Left lobe of liver (tissue), 2 donors: ENCODE measurements around the gene CARS1. TPM values are rescaled to one million over a fixed set of nuclear protein-coding genes. Genes with fewer than 3 reads are reported as not detected.

Source experiments
- ATAC-seq: fragments of 200-7000 bp; cut with Tn5 transposase; one replicate; pipeline ENCODE4 v1.9.1; 2020; ENCODE audit warnings: mild to moderate bottlenecking, moderate library complexity
- DNase-seq: peaks from one replicate; pipeline ENCODE4 v3.0.0-alpha.2; 2020; ENCODE audit warnings: low spot score
- total RNA-seq: library from RNA; stranded (reverse); gene quantifications from one replicate; pipeline ENCODE4 v1.2.1, GENCODE V29; 2021
- donor health status: DM: no; HTN: no; CAD: no; lungs with moderate emphysema.
- donor health status: DM: no; HTN: yes; CAD: no.

CARS1 gene
- total RNA-seq, 1 donor from 2014 or later: 21.0 TPM

DNA sequence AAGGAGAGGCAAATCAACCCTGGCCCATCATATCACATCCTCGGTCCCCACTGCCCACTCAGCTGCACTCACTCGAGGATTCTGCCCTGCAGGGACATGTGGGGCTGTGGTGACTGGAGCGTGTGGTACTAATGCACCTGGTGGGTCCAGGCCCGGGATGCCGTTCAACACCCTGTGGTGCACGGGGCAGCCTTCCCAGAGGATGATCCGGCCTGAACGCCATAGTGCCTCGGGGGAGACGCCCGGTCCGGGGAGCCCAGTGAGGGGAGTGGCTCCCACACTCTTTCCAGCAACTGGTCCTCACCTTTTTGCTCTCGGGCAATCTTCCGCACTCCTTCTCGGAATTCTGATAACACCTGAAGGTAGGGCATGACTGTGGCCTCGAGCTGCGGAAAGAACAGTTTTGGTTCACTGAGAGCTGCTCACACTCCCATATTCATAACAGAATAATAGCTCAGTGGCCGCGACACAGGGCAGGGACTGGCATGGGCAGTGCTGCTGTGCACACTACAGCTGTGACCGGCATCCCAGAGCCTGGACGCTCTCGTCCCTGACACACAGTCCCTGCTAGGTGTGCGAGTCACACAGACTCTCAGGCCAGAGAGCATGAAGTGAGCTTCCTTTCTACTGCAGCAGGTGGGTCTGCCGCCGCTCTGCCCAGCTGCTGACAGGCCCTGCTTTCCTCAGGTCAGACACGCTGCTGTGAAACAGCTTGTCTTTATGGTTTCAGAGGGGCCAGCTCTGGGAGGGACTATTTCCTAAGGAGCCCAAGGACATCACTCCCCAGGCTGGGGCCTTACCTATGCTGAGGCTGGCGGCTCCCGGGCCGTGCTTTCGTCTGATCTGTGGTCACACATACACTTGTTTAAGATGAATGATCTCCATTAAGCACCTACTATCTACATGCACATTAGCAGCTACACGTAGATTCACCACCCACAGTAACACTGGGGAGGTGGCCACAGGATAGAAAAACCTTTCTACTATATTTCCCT is 45.0 kb downstream of the CARS1 start:
- DNase-seq (no peak), ATAC-seq (no peak)

DNA sequence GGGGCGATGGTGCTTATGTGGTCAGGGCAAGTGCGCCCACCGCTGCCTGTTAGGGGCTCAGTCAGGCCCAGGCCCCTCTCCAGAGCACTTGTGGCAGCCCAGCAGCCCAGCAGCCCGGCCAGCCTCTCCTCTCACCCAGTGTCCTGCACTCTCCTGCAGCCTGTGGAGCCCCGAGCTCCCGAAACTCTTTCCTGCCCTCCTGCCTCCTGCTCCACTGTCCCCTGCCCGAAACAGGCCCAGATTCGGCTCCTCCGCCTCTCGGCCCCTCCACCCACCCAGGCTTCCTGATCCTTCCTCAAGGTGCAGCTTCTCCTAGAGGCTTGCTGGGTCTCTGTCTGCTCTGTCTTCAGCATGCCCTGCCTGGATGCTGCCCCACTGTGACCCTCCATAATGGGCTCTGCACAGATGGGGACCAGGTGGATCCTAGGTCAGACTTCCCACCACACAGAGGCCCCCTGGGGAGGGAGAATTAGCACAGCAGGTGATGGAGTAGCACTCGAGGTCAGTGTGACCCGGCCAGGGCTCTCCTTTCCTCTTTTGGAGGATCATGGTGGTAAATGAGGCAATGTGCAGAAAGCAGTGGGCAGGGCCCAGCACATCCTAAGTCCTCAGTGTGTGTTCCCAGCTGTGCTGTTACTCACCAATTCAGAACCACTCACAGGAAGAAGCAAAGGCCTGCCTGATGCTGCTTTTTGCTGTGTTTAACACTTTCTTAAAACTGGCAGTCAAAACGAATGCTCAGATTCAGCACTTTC is 46.5 kb downstream of the CARS1 start:
- no peak for DNase-seq
- no peak for ATAC-seq

DNA sequence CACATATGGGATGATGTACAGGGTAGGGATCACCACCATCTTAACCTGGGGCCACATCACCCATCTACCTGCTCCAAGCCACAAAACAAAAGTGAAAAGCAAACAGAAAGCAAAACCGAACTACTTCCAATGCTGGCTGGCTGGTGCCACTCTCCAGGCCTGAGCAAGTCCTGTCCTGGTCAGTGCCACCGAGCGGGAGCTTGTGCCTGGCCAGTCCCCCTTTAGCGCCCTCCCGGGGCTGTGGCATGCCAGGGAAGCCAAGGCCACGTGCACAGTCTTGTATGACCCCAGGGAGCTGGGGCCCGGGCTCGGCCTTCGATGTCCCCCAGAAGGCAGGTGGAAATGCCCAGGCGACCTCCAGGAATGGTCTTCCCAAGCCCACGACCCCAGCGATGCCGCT is 47.2 kb downstream of the CARS1 start:
- ATAC-seq: no peak
- DNase-seq: no peak

DNA sequence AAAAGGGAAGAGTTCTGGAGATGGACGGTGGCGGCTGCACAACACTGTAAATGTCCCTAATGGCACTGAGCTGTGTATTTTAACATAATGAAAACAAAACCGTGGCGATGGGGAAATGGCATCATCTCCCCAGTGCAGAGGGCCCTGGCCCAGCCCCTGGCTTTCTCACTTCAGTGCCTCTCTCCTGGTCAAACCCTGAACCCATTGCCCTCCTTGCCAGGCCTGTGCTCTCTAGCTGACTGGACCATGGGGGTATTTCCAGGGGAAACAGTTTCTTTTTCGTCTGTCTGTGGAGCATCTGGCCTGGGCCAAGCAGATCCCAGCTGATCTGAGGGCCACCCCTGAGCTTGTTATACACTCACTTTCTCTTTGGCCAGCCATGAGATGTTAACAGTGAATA is 47.7 kb downstream of the CARS1 start:
- DNase-seq (no peak), ATAC-seq (no peak)

DNA sequence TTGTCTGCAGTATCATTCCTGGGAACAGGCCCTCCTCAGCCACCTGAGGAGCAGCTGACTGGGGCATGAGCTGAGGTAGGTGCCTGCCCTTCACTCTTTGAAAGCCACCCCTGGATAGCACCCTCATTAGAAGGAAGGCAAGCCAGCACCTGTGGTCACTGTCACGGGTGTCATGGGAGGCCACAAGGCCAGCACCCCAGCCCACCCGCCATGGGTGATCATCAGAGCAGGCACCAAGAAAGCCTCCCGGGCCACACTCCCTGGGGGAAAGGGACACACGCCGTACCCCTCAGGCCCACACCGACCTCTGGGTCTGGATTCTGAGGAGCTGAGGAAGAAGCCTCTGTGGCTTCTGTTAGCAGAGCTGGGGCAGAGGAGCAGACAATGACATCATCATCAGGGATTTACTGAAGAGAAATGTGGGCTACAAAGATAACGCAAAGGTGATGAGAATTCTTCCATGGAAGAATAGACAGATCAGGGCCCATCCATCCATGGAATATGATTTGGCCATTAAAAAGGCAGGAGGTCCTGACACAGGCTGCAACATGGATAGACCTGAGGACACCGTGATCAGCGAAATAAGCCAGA is 48.4 kb downstream of the CARS1 start:
- ATAC-seq (no peak), DNase-seq (no peak)

DNA sequence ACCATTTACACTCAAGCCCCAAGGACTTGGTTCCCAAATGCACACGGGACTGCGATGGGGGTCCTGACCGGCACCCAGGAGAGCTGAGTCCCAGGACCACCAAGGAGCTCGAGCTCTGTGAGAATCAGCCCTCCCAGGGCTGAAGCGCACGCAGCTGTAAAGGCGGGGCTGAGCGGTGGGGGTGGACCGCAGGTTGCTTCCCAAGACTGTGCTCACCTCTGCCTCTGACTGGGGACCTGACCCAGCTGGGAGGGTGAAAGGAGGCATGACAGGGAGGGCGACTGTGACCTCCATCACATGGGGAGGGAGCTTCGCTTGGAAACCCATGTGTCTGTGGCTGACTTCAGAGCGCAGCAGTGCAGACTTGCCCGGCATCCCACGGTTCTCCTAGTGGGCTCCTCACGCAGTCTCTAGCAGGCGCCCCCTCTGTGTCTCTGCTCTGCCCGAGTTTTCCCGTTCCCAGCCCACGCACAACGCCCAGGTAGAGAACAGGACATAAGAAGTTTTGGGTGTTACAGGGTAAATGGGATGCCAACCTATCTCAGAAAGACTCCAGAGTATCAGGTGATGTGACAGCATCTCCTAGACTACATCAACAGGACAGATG is 49.7 kb downstream of the CARS1 start:
- no peak for DNase-seq

DNA sequence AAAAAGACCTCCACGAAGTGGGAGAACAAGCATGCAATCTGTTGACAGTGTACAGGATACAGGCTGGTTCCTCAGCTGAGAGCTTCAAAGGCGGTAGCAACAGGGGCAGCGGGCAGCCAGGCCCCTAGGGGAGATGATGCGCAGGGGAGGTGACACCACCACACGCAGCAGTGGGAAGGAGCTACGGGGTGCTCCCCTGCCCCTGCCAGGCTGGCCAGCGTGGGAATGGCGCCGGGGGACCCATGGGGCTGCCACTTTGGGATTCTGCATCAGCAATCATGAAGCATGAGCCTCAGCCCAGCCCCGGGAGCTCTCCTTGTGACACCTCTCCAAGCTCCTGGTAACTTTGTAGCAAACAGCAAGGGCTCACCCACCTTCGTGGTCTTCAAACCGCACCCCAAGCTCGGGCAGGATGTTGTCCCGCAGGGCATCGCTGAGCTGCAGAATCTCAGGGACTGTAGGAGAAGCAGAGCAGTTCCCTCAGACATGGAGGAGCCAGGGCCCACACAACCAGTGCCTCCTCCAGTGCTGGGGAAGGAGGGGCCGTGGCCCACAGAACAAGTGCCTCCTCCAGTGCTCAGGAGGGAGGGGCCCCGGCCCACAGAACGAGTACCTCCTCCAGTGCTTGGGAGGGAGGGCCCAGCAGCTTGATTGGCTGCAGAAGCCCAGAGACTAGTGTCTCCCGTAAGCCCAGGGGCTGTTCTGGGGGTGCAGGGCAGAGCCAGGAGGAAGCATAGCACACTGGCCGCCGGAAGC is 50.5 kb downstream of the CARS1 start:
- ATAC-seq (no peak), DNase-seq (no peak)

More for the DNA sequence above, 49.7 kb downstream of the CARS1 start:
- ATAC-seq: no peak

DNA sequence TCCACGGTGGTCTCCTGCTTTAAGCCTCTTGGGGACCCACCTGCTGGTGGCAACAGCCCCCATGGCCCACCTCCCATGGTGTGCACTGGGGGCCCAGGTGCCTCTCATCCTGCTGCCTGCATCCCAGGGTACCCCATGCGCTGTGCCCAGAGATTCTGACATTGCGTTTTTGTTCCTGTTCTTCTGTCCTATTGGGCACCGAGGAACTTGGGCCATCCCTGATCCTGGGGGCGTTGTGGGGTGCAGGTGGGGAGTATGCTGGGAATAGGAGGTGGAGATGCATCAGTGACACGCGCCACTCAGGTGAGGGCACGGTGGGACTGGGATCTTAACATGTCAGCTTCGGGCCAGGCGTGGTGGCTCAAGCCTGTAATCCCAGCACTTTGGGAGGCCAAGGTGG is 52.7 kb downstream of the CARS1 start:
- DNase-seq: no peak
- ATAC-seq: no peak

DNA sequence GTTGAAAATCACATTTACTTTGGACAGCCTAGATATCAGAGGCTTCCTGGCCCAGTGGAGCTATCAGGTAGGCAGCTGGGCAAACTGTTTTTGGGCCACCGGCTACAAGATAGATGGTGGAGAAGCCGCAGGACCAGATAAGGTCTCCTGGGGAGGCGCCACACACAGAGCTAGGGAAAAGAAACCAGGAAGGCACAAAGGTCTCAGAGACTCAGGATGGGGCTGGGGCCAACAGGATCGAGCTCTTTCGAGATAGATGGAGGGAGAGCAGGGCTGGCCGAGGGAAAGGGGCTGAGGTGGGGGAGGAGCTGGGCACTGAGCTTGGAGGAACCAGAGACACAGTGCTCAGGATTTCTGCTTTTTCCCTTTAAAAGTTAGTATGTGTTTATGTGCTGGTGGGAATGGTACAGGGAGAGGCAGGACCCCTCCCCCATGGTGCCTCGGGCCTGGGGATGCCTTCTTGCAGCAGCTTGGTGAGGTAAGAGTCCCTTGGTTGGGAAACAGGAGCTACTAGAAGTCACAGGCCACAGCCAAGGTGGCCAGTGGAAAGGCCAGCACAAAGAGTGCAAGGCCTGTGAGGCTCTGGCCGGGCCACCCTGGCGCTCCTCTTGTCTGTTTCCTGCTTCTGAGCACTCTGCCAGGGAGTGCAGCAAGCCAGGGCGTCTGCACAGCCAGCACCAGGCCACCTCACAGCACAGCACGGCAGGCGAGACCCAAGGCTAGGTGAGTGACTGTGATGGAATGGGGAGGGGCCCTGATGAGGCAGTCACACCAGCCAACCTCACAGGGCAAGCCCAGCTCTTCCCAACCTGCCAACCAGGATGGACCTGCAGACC is 53.6 kb downstream of the CARS1 start:
- ATAC-seq: no peak
- no peak for DNase-seq

DNA sequence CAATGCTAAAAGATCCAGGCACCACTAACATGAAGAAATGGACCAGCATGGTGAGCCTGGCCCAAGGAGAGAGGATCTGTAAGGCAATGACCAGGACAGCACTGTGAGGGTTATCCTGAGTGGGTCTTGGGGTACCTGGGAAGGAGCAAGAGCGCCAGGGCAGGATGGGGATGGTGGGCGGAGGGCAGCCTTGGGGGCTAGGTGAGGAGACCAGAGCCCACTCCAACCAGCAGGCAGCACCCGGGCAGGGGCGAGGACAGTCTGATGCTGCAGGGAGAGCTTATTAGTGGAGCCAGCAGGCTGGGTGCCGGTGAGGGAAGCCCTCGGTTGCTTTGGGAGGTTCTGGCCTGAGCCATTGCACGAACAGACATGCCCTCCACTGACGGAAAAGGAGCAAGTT is 54.4 kb downstream of the CARS1 start:
- ATAC-seq (no peak), DNase-seq (no peak)

DNA sequence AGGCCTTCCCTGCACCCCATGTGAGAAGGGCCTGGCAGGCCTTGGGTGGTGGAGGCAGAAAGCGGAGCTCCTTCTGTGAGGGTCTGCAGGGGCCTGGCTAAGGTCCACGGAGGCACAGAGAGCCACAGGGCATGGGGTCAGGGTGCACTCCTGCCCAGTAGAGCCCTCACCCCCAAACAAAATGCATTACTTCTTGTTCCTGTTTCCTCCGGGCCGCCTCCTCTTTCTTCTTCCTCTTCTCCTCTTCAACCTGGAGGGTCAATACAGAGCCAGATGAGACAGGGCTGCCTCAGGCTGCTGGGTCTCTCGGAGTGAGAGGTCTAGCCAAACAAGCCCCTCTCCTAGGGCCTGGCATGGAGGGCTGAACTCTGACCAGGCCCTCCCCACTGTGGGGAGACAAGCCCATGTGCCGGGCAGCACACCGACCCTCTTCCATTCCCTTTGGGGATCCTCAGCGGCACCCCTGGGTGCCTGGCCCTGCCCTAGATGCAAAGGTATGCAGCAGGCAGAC is 54.8 kb downstream of the CARS1 start:
- DNase-seq: no peak
- no peak for ATAC-seq

DNA sequence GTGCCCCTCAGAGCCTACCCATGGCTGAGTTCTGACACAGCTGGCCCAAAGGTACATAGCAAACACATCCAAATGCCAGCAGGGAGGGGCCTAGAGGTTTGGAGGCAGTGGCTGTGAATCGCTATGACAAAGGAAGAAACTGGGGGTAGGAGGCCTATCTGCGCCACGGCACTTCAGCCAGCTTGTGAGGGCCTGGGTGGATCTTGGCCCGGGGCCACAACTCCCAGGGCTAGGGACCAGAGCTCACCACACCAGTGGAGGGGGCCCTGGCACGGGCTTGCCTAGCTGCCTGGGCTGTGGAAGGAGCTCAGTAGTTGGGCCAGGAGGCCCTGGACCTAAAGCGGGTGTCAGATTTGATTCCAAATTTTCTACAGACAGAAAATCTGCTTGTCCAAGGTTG is 55.7 kb downstream of the CARS1 start:
- ATAC-seq (peak; percentile 22), DNase-seq (peak; percentile 57)

DNA sequence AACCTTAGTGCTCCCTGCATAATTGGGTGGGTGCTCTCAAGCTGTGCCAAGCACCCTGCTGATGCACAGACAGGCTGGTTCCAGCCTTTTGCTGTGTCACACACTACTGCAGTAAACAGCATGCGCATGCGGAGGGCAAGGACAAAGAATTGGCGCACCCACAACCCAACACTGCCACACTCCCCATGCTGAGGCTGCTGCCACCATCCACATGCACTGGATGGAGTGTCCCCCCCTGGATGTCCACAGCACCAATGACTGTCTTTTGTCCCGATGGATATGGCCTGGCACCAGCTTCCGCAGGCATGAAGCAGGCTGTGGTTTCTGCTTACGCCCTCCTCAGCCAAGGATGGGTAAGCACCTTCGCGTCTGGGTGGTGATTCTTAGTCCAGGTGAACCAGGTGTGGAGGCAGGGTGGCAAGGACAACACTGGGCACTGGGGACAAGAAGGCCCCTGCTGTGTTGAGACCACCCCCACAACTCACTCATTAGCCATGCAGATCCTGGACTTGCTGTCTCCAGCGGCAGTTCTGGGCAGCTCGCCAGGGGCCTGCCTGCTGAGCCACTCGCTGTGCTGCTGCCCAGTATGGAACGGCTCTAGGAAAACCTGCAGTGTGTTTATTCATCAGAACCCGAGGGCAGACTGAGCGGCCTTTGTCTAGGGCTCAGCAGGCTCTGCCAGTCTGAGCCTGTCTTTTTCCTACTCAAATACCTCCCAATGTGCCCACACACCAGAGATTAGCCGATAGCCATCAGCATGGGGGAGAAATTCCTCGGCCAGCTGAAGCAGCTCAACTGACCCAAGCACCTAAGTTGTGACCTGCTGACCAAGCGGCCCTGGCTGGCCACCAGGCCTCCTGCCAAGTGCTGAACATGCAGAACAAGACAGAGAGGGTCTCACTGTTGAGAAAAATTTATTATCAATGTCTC is 56.9 kb downstream of the CARS1 start:
- DNase-seq (peak; percentile 90), ATAC-seq (peak; percentile 89)

DNA sequence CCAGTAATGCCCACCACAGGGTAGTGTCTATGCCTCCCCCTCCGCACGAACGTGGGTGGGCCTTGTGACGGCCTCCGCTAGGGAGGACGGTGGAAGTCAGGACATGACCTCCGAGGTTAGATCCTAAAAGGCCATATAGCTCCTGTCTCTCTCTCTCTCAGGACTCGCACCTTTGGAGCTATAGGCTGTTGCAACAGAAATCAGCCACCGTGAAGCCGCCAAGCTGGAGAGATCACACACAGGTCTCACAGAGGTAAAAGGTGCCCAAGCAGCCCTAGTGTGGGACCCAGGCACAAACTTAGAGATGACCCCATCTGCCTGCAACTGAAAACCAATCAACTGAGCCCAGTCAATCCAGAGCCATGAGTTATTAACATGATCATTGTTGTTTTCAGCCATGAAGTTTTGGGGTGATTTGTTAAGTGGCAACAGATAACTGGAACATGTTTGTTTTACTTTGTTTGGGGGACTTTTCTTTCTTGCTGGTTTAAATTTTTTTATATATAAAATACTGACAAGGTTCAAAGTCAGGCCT is 57.7 kb downstream of the CARS1 start:
- DNase-seq: peak; percentile 26
- no peak for ATAC-seq

DNA sequence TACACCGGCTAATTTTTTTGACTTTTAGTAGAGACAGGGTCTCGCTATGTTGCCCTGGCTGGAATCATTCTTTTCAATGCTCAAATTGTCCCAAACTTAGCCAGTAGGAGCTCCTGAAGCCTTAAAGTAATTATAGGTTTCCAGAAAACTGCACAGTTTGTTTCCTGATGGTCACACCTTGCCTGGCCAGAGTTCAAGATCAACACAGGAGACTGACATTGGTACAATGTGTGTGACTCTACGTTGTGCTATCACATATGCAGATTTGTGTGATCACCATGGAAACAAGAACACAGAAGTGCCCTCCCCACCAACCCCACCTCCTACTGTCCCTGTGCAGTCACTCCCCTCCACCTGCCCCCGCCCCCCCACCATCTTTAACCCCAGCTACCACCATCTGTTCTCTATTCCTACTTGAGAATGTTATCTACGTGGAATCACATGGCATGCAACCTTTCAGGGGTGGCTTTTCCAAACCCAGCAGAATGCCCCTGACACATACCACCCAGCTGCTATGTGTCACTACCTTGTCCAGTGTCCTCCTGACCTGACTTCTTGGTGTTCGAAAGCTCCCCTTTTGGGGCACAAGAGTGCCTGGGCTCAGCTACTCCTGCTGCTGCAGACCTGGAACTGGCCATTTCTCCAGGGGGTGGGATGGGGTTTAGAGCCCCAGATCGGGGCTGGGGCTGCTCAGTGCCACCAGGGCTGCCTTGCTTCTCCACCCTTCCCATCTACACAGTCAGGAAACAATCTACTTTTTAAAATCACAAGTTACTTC is 59.0 kb downstream of the CARS1 start:
- ATAC-seq (no peak), DNase-seq (peak; percentile 30)

DNA sequence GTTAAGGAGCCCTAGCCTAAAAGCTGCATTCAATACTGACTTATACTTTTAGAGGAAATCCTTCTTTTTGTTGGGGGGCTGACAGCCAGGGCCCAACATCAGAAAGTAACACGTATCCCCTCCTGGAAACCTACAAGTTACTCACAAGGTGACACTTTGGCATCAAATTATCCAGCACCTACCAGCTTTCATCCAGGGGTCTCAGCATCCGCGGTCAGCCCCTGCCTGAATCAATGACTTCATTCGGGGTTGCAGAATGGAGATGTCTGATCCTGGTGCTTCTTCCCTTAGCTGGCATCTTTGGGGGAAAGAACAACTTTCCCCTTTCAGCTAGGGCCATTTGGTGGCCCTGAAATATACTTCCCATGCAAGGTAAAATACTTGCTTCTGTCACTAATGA is 59.8 kb downstream of the CARS1 start:
- DNase-seq (no peak), ATAC-seq (no peak)

DNA sequence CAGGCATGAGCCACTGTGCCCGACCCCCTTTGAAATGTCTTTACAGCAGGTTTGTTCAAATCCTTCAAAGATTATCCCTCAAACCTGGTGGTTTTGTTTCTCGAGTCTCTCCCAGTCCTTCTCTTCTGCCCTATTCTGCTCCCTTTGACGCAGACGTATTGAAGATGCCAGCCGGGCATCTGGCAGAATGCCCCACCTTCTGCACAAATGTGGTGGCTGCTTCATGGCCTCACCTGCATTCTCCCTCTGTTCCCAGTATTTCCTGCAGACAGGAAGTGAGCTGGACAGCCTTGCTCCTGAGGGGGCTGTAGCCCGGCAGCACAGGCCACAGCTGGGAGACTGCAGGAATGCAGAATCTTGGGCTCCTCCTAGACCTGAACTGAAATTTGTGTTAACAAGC is 60.2 kb downstream of the CARS1 start:
- no peak for ATAC-seq
- peak; percentile 38 for DNase-seq
